H1 (cell line): ENCODE data around the gene KCNRG. TPM values are rescaled to one million over a fixed set of nuclear protein-coding genes. Genes with fewer than 3 reads are reported as not detected.

Source experiments
- BCL11A ChIP-seq, 2 experiments: IDR thresholded peaks; one replicate each; pipeline ENCODE4 v1.6.1; 2011; ENCODE audit warnings: low read depth in 2 of 2, low read length in 2 of 2, mild to moderate bottlenecking in 2 of 2
- CHD2 ChIP-seq: IDR thresholded peaks from 2 replicates; pipeline ENCODE4 v1.6.1; 2012; ENCODE audit warnings: low read length, improper control_type of control experiment
- FOSL1 ChIP-seq: IDR thresholded peaks from 2 replicates; pipeline ENCODE4 v1.6.1; 2011; ENCODE audit warnings: mild to moderate bottlenecking, low read depth, low read length, moderate library complexity; ENCODE audit not compliant: insufficient read depth
- KDM1A ChIP-seq: fragments of 200-600, 300-600 bp; sonication (generic); IDR thresholded peaks from 2 replicates; pipeline ENCODE4 v1.7.1; 2016; ENCODE audit warnings: mild to moderate bottlenecking, low read length, borderline replicate concordance
- SIN3A ChIP-seq, 2 experiments: IDR thresholded peaks in 1 of 2; conservative IDR thresholded peaks in 1 of 2; 2 replicates each; pipeline ENCODE4 v1.6.1; 2011 to 2012; ENCODE audit warnings: low read length in 2 of 2, improper control_type of control experiment in 1 of 2, low read depth in 1 of 2, mild to moderate bottlenecking in 1 of 2
- SP1 ChIP-seq: IDR thresholded peaks from 2 replicates; pipeline ENCODE4 v1.6.1; 2011; ENCODE audit warnings: low read depth, low read length
- polyA plus RNA-seq, 7 experiments: library from polyadenylated mRNA; depleted of rRNA in 3 of 7; stranded (reverse) in 5 of 7; unstranded in 2 of 7; fragments of >200 nt in 5 of 7; fragments of 200-250 nt in 2 of 7; gene quantifications; 1 replicate in 5 of 7; 2 replicates in 1 of 7; 4 replicates in 1 of 7; pipeline versions ENCODE4 v1.2.1 to v1.2.3, GENCODE V29; 2011 to 2013; ENCODE audit warnings: missing spikeins in 2 of 7, mixed read lengths in 2 of 7
- total RNA-seq: library from RNA; stranded (reverse); fragmentation: NEBNext Ultra II Directional; extraction: Animal tissue kit (Norgen Biotek cat#: 25700); gene quantifications from 2 replicates; pipeline ENCODE4 v1.2.1, GENCODE V29; 2021
- TF ChIP-seq, protein P1 (sequence below): IDR thresholded peaks from 2 replicates; pipeline ENCODE4 v1.6.1; 2012; ENCODE audit warnings: low read length, inconsistent platforms

The KCNRG gene
- total and polyA plus RNA-seq, 2 of the 8 experiments (the other 6 are each of a cell fraction or from before 2014, with no cell fraction given): 0.65 to 1.2 TPM

DNA sequence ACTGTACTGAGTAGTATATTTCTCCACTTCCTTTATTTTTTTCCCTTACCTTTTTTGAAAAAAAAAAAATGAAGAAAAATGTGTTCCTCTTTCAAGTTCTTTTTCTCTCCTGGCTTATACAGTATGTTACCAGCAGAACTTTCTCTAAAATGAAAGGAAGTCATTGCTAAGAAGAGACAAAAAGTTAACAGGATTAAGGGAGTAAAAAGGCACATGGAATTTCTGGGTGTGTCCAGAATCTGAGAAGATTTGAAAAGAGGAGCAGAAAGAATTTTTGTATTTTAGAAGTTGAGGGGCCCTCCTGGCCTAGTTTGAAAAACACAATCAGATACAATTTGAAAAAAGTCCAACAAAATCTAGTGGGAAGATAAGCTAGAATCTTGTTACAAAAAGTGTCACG is 39.4 kb upstream of the KCNRG start (continued):
- TF ChIP-seq, protein P1, sequence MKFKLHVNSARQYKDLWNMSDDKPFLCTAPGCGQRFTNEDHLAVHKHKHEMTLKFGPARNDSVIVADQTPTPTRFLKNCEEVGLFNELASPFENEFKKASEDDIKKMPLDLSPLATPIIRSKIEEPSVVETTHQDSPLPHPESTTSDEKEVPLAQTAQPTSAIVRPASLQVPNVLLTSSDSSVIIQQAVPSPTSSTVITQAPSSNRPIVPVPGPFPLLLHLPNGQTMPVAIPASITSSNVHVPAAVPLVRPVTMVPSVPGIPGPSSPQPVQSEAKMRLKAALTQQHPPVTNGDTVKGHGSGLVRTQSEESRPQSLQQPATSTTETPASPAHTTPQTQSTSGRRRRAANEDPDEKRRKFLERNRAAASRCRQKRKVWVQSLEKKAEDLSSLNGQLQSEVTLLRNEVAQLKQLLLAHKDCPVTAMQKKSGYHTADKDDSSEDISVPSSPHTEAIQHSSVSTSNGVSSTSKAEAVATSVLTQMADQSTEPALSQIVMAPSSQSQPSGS: no peak
- TF ChIP-seq BCL11A (IDR thresholded peaks at IDR 0.05; ENCODE audit: low read depth in 2 of 2, low read length in 2 of 2) (no peak), SIN3A (conservative IDR thresholded peaks at IDR 0.05 in 1 of 2, IDR thresholded peaks at IDR 0.05 in 1 of 2; ENCODE audit: low read depth in 1 of 2, low read length in 2 of 2) (no peak), CHD2 (no peak), KDM1A (no peak), SP1 (no peak), FOSL1 (no peak)
- TF ChIP-seq, all 59 proteins: peak for 0
